BJ (cell line): ENCODE measurements around the gene IL17B. TPM values are rescaled to one million over a fixed set of nuclear protein-coding genes. Genes with fewer than 3 reads are reported as not detected.

ENCODE experiments used
- CTCF ChIA-PET: fragments of 350-600 bp; formaldehyde crosslinking; extraction: SDS; loops from one replicate; lab custom pipeline; 2021; ENCODE audit warnings: antibody characterized with exemption, inconsistent platforms; lab: Yijun Ruan, JAX
- POLR2A ChIA-PET: fragments of 300-600 bp; sonication (Branson Sonifier 250); formaldehyde crosslinking; extraction: SDS; loops from one replicate; lab custom pipeline; 2021; ENCODE audit warnings: antibody characterized with exemption; lab: Charles Lee
- DNase-seq: peaks from one replicate; pipeline ENCODE4 v3.0.0-alpha.2; 2011; ENCODE audit warnings: low read depth
- H3K27me3 ChIP-seq: 2 replicates; pipeline ENCODE4 v1.6.0; 2011; ENCODE audit warnings: low read length; ENCODE audit not compliant: control insufficient read depth, insufficient read depth
- H3K36me3 ChIP-seq: 2 replicates; pipeline ENCODE4 v1.5.1; 2011; ENCODE audit warnings: low read length; ENCODE audit not compliant: control insufficient read depth, insufficient read depth
- H3K4me3 ChIP-seq: 2 replicates; pipeline ENCODE4 v1.5.1; 2011; ENCODE audit warnings: low read depth, mild to moderate bottlenecking, control low read depth, low read length
- polyA plus RNA-seq: library from polyadenylated mRNA; depleted of rRNA; stranded (reverse); fragments of >200 nt; gene quantifications from 2 replicates; pipeline ENCODE4 v1.2.3, GENCODE V29; 2011
- TF ChIP-seq, protein P1 (sequence below): IDR thresholded peaks from 2 replicates; pipeline ENCODE4 v1.5.1; 2011; ENCODE audit warnings: low read depth, mild to moderate bottlenecking, control low read depth, inconsistent platforms, low read length, moderate library complexity; ENCODE audit not compliant: insufficient read depth

IL17B gene
- polyA plus RNA-seq, 1 experiment = 0.90 TPM

DNA sequence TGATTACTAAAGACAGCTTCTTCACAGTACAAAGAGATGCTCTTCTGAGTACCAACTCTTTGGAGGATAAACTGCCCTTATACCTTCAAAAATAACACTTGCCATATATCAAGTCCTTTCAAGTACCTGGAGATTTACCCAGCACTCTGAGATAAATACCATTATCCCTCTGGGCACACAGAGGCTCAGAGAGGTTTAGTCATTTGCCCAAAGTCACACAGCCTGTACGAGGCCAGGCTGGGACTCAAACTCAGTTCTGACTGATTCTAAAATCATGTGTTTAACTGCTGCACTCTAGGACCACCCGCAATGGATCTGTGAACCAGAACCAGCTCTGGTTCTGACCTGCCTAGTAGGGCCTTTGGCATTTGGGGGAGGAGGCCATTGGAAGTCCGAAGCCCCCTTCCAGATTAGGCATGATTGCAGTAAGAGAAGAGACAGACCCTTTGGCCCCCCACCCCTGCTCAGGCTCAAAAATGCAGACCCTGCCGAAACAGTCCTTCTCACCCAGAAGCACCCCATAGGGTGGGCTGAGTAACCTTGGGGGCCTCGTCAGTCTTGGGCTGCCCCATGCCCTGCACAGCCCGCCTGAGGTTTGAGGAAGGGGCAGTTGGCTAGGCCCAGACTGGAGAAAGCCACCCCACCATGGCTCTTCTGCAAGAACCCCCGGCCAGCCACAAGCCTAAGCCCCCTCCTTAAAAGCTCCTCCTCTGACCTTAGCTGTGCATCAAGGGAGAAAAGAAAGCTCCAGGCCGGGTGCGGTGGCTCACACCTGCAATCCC, 32.8 kb upstream of the IL17B start:
- Histone ChIP-seq H3K27me3 (no peaks in the 10 kb centered on the region), H3K36me3 (peaks cover 42% of the 10 kb centered on the region), H3K4me3 (peak overlapping the region; percentile 5; the same call in 1 of the 2 replicates)
- ChIA-PET POLR2A (interaction anchor here (0.6 kb wide), 1 partner anchor 75 kb away, joined by 4 read pairs; no protein-coding TSS in a partner anchor), CTCF (interaction anchor here (1.4 to 1.8 kb wide), 2 partner anchors 30 to 40 kb away, joined by 5 to 6 read pairs; no protein-coding TSS in a partner anchor)
- DNase-seq = no peak
- TF ChIP-seq, protein P1, sequence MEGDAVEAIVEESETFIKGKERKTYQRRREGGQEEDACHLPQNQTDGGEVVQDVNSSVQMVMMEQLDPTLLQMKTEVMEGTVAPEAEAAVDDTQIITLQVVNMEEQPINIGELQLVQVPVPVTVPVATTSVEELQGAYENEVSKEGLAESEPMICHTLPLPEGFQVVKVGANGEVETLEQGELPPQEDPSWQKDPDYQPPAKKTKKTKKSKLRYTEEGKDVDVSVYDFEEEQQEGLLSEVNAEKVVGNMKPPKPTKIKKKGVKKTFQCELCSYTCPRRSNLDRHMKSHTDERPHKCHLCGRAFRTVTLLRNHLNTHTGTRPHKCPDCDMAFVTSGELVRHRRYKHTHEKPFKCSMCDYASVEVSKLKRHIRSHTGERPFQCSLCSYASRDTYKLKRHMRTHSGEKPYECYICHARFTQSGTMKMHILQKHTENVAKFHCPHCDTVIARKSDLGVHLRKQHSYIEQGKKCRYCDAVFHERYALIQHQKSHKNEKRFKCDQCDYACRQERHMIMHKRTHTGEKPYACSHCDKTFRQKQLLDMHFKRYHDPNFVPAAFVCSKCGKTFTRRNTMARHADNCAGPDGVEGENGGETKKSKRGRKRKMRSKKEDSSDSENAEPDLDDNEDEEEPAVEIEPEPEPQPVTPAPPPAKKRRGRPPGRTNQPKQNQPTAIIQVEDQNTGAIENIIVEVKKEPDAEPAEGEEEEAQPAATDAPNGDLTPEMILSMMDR = no peak

DNA sequence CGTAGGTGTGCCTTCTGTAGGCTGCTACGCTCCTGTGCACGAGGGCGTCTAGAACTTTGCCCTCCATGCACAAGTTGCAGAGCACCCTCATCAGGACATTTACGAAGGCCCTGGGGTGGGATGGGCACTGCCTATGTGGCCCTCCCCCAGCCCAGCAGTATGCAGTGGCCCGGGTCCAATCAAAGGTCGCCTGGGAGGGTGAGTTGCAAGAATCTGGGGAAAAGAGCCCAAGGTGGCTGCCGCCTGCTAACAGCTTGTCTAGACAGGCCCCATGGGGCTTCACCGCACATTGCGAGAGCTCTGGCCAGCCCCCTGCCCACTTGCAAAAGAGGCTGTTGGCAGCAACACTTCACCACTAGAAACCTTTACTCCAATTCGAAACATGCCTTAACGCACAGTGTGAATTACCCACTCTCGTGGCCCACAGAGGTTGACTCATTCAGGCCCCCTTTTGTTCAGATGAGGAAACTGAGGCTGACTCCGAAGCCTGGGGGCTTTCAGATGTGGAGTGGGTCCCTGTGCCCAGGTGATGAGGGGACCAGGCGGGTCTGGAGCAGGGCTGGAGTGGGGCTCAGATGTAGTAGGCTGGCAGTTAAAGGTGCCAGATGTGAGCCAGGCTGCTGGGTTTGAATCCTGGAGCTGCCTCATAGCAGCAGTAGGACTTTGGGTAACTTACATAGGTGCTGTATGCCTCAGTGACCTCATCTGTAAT, 31.8 kb upstream of the IL17B start:
- DNase-seq = no peak
- CTCF ChIA-PET = interaction anchor here (0.8 to 1.3 kb wide), 3 partner anchors 15 to 39 kb away, joined by 3 read pairs; no protein-coding TSS in a partner anchor
- Histone ChIP-seq H3K27me3 (no peaks in the 10 kb centered on the region), H3K4me3 (peak overlapping the region; percentile 87), H3K36me3 (peaks cover 37% of the 10 kb centered on the region)
- TF ChIP-seq, protein P1 = no peak
- POLR2A ChIA-PET = interaction anchor here (0.6 kb wide), 1 partner anchor 194 kb away, joined by 3 read pairs; no protein-coding TSS in a partner anchor

DNA sequence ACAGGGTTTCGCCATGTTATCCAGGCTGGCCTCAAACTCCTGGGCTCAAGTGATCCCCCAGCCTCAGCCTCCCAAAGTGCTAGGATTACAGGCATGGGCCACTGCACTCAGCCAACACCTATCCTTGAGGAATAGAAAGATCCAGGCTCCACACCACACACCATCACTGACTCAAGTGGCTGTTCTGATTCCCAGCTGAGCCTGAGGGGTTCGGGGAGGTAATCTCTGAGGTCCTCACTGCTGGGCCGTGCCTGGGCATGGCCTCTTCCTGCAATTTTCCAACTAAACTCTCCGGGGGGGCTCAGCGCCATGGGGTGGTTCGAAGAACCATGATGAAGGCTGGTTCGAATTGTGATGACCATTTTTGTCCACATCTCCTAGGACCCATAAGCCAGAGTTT, 31.0 kb upstream of the IL17B start:
- DNase-seq = no peak
- ChIA-PET POLR2A (no interaction called here), CTCF (interaction anchor here (0.8 to 1.3 kb wide), 3 partner anchors 16 to 38 kb away, joined by 3 read pairs; no protein-coding TSS in a partner anchor)
- TF ChIP-seq, protein P1 = no peak
- Histone ChIP-seq H3K27me3 (no peaks in the 10 kb centered on the region), H3K4me3 (peak overlapping the region; percentile 87), H3K36me3 (peaks cover 32% of the 10 kb centered on the region)

DNA sequence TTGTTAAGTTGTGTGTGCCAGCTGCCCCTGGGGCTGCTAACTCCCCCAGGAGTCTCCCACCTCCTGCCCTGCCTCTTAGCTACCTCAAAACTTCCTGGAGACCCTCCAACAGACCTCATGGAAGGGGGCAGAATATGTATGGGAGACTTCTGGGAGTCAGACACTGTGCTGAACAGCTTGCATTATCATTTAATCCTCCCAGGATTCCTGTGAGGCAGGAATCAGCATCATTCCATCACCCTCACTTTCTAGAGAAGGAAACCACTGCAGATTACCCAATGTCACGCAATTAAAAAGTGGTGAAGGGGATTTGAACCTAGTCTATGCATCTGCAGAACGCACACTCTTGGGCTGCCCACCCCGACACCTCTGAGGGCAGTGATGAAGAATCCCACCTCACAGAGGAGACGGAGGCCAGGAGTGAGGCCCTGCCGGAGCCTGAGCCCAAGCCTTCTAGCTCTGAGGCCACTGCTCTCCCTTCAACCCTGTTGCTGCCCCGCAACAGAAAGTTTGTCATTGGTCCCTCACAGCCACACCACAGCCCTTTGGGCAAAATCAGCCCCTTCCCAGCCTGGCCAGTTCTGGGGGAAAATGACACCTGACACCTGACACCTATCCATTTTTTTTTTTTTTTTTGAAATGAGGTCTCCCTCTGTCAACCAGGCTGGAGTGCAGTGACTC, 30.3 kb upstream of the IL17B start:
- POLR2A ChIA-PET = no interaction called here
- Histone ChIP-seq H3K4me3 (peak overlapping the region; percentile 87), H3K36me3 (peaks cover 26% of the 10 kb centered on the region), H3K27me3 (no peaks in the 10 kb centered on the region)
- CTCF ChIA-PET = interaction anchor here (0.7 to 4.3 kb wide), 5 partner anchors 10 to 37 kb away, joined by 3 to 30 read pairs (median 4); no protein-coding TSS in a partner anchor
- TF ChIP-seq, protein P1 = no peak
- DNase-seq = no peak
